Right lung (tissue), 5 donors: ENCODE data around the gene NAB2. TPM values are rescaled to one million over a fixed set of nuclear protein-coding genes. Genes with fewer than 3 reads are reported as not detected.
"Not testable (repeated sequence)": the region's sequence is repeated elsewhere in the genome, so short reads cannot be mapped to it uniquely, and the experiment has no call there.

ENCODE experiments used
- DNase-seq, 2 donors: peaks; one replicate each; pipeline ENCODE4 v3.0.0-alpha.2; 2013
- polyA plus RNA-seq, 5 donors: library from polyadenylated mRNA; unstranded; fragments of 120-200 nt; gene quantifications; one replicate each; pipeline versions ENCODE4 v1.2.1 to v1.2.3, GENCODE V29; 2013; ENCODE audit warnings: inconsistent platforms in 1 of 5, low replicate concordance in 1 of 5; ENCODE audit not compliant: insufficient read length in 5 of 5, insufficient read depth in 1 of 5

The NAB2 gene
- polyA plus RNA-seq, 5 donors = 34.2 to 52.7 (median 45.0) TPM

GRCh38 chr12:57058454-57058853 lies 30.5 kb upstream of the NAB2 start:
- DNase-seq = no peak

GRCh38 chr12:57063991-57064685 lies 24.8 kb upstream of the NAB2 start:
- no peak for DNase-seq

GRCh38 chr12:57066245-57066644 lies 22.7 kb upstream of the NAB2 start:
- DNase-seq = no peak

- DNase-seq = peak; percentile 72 to 79
These were observed 19.4 kb upstream of the NAB2 start for GRCh38 chr12:57069523-57069922.

GRCh38 chr12:57072661-57073060 lies 16.3 kb upstream of the NAB2 start:
- no peak for DNase-seq

GRCh38 chr12:57073566-57074450 lies 15.1 kb upstream of the NAB2 start:
- not testable (repeated sequence) for DNase-seq

GRCh38 chr12:57078519-57079404 lies 10.2 kb upstream of the NAB2 start, which contains the start of gene NEMP1:
TSS of gene NEMP1 (minus strand) at chr12:57078791. CDS start at chr12:57078745, 46 bp downstream.
- DNase-seq = peak; percentile 99

GRCh38 chr12:57079821-57080220 lies 9.1 kb upstream of the NAB2 start:
- no peak for DNase-seq

- DNase-seq = no peak
These were observed 8.1 kb upstream of the NAB2 start for GRCh38 chr12:57080855-57081254.

GRCh38 chr12:57085999-57086492 lies 2.9 kb upstream of the NAB2 start:
- peak; percentile 79 for DNase-seq

GRCh38 chr12:57086493-57087009 lies 2.4 kb upstream of the NAB2 start:
- DNase-seq = peak; percentile 78 to 84

GRCh38 chr12:57087010-57087690 lies 1.8 kb upstream of the NAB2 start:
- peak; percentile 89 to 92 for DNase-seq

- DNase-seq = peak; percentile 94 to 95
These were observed 1.1 kb upstream of the NAB2 start for GRCh38 chr12:57087691-57088353.

- DNase-seq = peak; percentile 72 to 74
These were observed 644 bp downstream of the NAB2 start for GRCh38 chr12:57089271-57090245.

- DNase-seq = no peak
These were observed 1.6 kb downstream of the NAB2 start for GRCh38 chr12:57090490-57090889.

- DNase-seq = no peak
These were observed 2.2 kb downstream of the NAB2 start for GRCh38 chr12:57090924-57091637.

GRCh38 chr12:57091638-57092528 lies 3.0 kb downstream of the NAB2 start:
- DNase-seq = no peak
